ENCODE data around the gene ONECUT3.

- TF ChIP-seq EZH2 (IDR thresholded peaks at IDR 0.05) (no peak), CTCF (IDR thresholded peaks at IDR 0.05) (no peak), EZH2phosphoT487 (IDR thresholded peaks at IDR 0.05) (no peak)
Observed at GRCh38 chr19:1729568-1729925, 23.8 kb upstream of the ONECUT3 start.
